8988T (cell line): ENCODE data around the gene MXRA7.
"Not testable (repeated sequence)": the region's sequence is repeated elsewhere in the genome, so short reads cannot be mapped to it uniquely, and the experiment has no call there.

Experiments
- DNase-seq: peaks from one replicate; pipeline ENCODE4 v3.0.0; 2011

Gene MXRA7

DNA sequence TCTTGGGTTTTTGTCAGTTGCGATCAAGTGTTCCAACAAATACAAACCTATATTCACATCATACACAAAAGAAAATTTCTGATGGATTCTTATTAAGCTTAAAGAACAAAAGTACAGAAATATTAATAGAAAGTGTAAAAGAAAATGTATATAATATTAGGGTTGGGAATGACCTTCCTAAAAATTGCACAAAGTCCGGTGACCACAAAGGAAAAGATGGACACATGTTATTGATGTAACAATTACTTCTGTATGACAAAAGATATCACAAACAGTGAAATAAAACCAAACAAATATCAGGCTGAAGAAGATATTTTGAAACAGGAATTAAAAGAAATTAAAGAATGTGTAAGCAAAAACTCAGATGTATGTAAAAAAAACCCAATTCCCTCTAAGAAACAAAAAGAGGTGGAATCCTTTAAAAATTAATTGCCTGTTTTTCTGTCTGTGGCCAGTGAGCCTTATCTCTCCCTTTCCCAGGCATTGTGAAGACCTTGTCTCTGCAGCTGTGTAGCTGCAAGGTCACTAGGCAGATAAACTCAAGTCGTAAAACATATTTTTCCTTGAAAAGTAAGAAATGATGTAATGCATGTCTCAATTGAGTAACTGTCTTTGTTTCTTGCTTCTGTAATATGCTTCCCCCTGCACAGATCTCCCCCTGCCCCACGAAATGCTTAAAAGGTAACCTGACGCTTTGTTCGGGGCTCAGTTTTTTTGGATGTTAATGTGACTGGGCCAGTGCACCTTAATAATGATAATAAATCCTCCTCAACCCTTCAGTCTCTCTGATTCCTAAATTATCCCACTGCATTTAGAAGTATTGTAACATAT, 70.0 kb downstream of the MXRA7 start:
- no peak for DNase-seq

GRCh38 chr17:76638263-76638662, 72.5 kb downstream of the MXRA7 start:
- DNase-seq, result no peak

GRCh38 chr17:76636486-76637206, 74.1 kb downstream of the MXRA7 start:
- not testable (repeated sequence) for DNase-seq

DNA sequence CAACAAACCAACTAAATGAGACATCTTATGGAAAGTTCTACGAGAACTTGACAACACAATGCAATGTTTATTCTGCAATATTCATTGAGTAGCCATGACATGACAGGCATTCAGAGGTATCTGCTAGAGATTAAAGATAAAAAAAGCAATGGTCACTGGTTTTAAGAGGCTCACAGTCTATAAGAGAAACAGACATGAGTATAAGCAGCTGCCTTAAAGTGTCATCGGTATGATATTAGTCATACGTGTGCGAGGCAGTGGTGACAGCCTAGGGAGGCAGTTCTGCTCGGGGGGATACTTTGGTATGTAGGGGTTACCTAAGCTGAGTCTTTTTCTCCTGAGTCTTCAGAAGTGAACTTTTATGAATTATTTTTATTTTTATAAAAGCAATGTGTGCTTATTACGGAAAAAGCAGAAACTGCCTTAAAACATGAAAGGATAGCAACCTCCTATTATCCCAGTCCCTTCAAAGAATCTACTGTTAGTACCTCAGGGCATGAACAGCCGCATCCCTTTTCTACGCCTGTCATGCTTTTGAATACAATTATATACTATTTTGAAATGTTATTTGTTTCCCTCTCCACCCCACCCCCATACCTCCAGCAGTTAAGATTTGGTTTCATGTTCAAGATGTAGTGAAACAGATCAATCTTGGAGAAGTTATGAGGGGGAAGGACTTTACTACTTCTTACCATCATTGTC, 75.0 kb downstream of the MXRA7 start:
- DNase-seq, result no peak

GRCh38 chr17:76635039-76635438, 75.7 kb downstream of the MXRA7 start:
- no peak for DNase-seq

DNA sequence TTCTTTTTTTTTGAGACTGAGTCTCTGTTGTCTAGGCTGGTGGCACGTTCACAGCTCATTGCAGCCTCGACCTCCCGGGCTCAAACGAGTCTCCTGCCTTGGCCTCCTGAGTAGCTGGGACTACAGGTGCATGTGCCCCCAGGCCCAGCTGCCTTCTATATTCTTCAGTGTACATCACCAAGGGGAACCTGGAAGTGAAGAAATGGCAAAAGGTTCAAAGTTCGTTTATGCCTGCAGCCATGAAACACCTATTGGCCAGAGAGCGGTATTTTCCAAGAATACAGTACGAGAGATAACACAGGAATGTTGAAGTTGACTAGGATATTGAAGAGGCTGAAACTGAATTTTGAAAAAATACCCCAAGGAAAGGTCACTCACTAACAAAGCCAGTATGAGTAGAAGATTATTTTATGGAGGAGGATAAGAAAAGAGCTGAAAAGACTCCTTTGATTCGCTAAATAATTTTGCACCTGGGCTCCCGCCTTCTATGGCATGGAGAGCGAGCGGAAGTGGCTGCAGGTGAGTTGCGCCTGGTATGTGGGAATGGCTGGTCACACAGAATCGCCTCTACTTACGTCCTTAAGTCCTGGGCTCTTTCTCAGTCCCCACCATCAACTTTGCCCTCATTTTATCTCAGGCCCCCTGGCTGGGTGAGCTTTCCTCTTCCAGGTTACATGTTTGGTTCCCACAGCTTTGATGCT, 77.0 kb downstream of the MXRA7 start:
- no peak for DNase-seq

GRCh38 chr17:76631821-76632565, 78.8 kb downstream of the MXRA7 start:
- DNase-seq, result no peak

- DNase-seq, result no peak
These were observed 80.6 kb downstream of the MXRA7 start for GRCh38 chr17:76630151-76630550.
